BJ (cell line): Measurements from ENCODE around the gene C18orf32. TPM values are rescaled to one million over a fixed set of nuclear protein-coding genes. Genes with fewer than 3 reads are reported as not detected.

ENCODE experiments used
- CTCF ChIA-PET: fragments of 350-600 bp; formaldehyde crosslinking; extraction: SDS; loops from one replicate; lab custom pipeline; 2021; ENCODE audit warnings: antibody characterized with exemption, inconsistent platforms; lab: Yijun Ruan, JAX
- POLR2A ChIA-PET: fragments of 300-600 bp; sonication (Branson Sonifier 250); formaldehyde crosslinking; extraction: SDS; loops from one replicate; lab custom pipeline; 2021; ENCODE audit warnings: antibody characterized with exemption; lab: Charles Lee
- DNase-seq: peaks from one replicate; pipeline ENCODE4 v3.0.0-alpha.2; 2011; ENCODE audit warnings: low read depth
- H3K27me3 ChIP-seq: 2 replicates; pipeline ENCODE4 v1.6.0; 2011; ENCODE audit warnings: low read length; ENCODE audit not compliant: control insufficient read depth, insufficient read depth
- H3K36me3 ChIP-seq: 2 replicates; pipeline ENCODE4 v1.5.1; 2011; ENCODE audit warnings: low read length; ENCODE audit not compliant: control insufficient read depth, insufficient read depth
- H3K4me3 ChIP-seq: 2 replicates; pipeline ENCODE4 v1.5.1; 2011; ENCODE audit warnings: low read depth, mild to moderate bottlenecking, control low read depth, low read length
- CTCF ChIP-seq: IDR thresholded peaks from 2 replicates; pipeline ENCODE4 v1.5.1; 2011; ENCODE audit warnings: low read depth, mild to moderate bottlenecking, control low read depth, inconsistent platforms, low read length, moderate library complexity; ENCODE audit not compliant: insufficient read depth
- polyA plus RNA-seq: library from polyadenylated mRNA; depleted of rRNA; stranded (reverse); fragments of >200 nt; gene quantifications from 2 replicates; pipeline ENCODE4 v1.2.3, GENCODE V29; 2011

C18orf32 gene
- polyA plus RNA-seq, 1 experiment: 9.4 TPM

GRCh38 chr18:49486134-49486533 lies 900 bp downstream of the C18orf32 start:
- DNase-seq: no peak
- no peak for TF ChIP-seq CTCF
- Histone ChIP-seq H3K4me3 (peak overlapping the region; percentile 85), H3K27me3 (no peaks in the 10 kb centered on the region), H3K36me3 (peaks cover 10% of the 10 kb centered on the region)
- ChIA-PET CTCF (interaction anchor here (0.7 kb wide), 1 partner anchor 11 kb away, joined by 3 read pairs; no protein-coding TSS in a partner anchor), POLR2A (interaction anchor here (0.5 to 0.6 kb wide), 2 partner anchors 11 to 495 kb away, joined by 4 read pairs; no protein-coding TSS in a partner anchor)

GRCh38 chr18:49483198-49483597 lies 3.8 kb downstream of the C18orf32 start:
- ChIA-PET POLR2A (interaction anchor here (0.6 kb wide), 1 partner anchor 293 kb away, joined by 3 read pairs; no protein-coding TSS in a partner anchor), CTCF (interaction anchor here (1.0 kb wide), 1 partner anchor 18 kb away, joined by 3 read pairs; no protein-coding TSS in a partner anchor)
- Histone ChIP-seq H3K36me3 (peaks cover 9% of the 10 kb centered on the region), H3K27me3 (no peaks in the 10 kb centered on the region), H3K4me3 (no peak overlapping the region)
- no peak for DNase-seq
- TF ChIP-seq CTCF: no peak

GRCh38 chr18:49481907-49482306 lies 5.1 kb downstream of the C18orf32 start:
- Histone ChIP-seq H3K4me3 (no peak overlapping the region), H3K36me3 (peaks cover 6% of the 10 kb centered on the region), H3K27me3 (no peaks in the 10 kb centered on the region)
- DNase-seq: no peak
- POLR2A ChIA-PET: no interaction called here
- CTCF ChIA-PET: no interaction called here
- no peak for TF ChIP-seq CTCF

- ChIA-PET CTCF (no interaction called here), POLR2A (no interaction called here)
- no peak for DNase-seq
- no peak for TF ChIP-seq CTCF
- Histone ChIP-seq H3K27me3 (no peaks in the 10 kb centered on the region), H3K4me3 (no peak overlapping the region), H3K36me3 (peaks cover 6% of the 10 kb centered on the region)
Measured at GRCh38 chr18:49481317-49481716, 5.7 kb downstream of the C18orf32 start.

- TF ChIP-seq CTCF: no peak
- H3K36me3 ChIP-seq: peaks cover 6% of the 10 kb centered on the region
- no peaks in the 10 kb centered on the region for H3K27me3 ChIP-seq
- DNase-seq: no peak
- ChIA-PET CTCF (interaction anchor here (0.6 kb wide), 1 partner anchor 383 kb away, joined by 3 read pairs; no protein-coding TSS in a partner anchor), POLR2A (no interaction called here)
- no peak overlapping the region for H3K4me3 ChIP-seq
Measured at GRCh38 chr18:49479381-49480137, 7.5 kb downstream of the C18orf32 start.
